Neutrophil (primary cell): Measurements from ENCODE around the gene CAMK2G.

ENCODE experiments used
- H3K27ac ChIP-seq: fragments of 200-600 bp; sonication (generic); 2 replicates; pipeline ENCODE4 v1.5.1; 2016; ENCODE audit warnings: mild to moderate bottlenecking, moderate library complexity
- H3K27me3 ChIP-seq: fragments of 200-600 bp; sonication (generic); 2 replicates; pipeline ENCODE4 v1.6.0; 2016; ENCODE audit warnings: mild to moderate bottlenecking
- H3K36me3 ChIP-seq: fragments of 200-600 bp; sonication (generic); 2 replicates; pipeline ENCODE4 v1.5.1; 2017
- H3K4me1 ChIP-seq, 2 experiments: fragments of 200-600 bp in 1 of 2; sonication (generic) in 1 of 2; 1 replicate in 1 of 2; 2 replicates in 1 of 2; pipeline versions ENCODE4 v1.5.1 to v1.6.1; 2013 to 2016; ENCODE audit warnings: low read depth in 1 of 2, low read length in 1 of 2, mild to moderate bottlenecking in 1 of 2, moderate library complexity in 1 of 2; ENCODE audit not compliant: control insufficient read depth in 1 of 2, insufficient read depth in 1 of 2
- H3K4me3 ChIP-seq, 2 experiments: fragments of 200-600 bp in 1 of 2; sonication (generic) in 1 of 2; 1 replicate in 1 of 2; 2 replicates in 1 of 2; pipeline ENCODE4 v1.5.1; 2013 to 2016; ENCODE audit warnings: low read depth in 1 of 2, low read length in 1 of 2, mild to moderate bottlenecking in 1 of 2, moderate library complexity in 1 of 2
- H3K9me3 ChIP-seq: fragments of 200-600 bp; sonication (generic); 2 replicates; pipeline ENCODE4 v1.5.1; 2016
- TF ChIP-seq, protein P1 (sequence below): fragments of 200-600 bp; sonication (generic); IDR thresholded peaks from 2 replicates; pipeline ENCODE4 v1.5.1; 2016; ENCODE audit warnings: antibody characterized with exemption

The CAMK2G gene

DNA sequence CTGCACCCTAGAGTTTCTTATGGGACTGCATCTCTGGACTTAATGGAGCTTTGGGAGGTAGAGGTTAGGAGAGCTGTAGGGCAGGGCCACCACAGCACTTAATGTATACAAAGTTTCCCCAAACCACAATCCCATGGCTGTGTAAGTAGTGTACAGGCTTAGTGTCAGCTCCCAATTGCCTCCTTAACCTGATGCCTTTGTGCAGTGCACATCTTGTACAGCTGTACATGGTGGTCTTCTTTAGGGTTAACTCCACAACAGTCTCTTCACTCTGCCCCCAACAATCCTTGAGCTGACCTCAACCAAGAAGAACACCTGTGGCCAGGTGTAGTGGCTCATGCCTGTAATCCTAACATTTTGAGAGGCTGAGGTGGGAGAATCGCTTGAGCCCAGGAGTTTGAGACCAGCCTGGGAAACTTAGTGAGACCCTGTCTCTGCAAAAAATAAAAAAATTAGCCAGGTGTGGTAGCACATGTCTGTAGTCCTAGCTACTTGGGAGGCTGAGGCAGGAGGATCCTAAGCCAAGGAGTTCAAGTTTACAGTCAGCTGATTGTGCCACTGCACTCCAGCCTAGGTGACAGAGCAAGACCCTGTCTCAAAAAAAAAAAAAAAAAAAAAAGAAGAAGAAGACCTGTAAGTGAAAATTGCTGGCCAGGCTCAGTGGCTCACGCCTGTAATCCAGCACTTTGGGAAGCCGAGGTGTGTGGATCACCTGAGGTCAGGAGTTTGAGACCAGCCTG is 43.4 kb upstream of the CAMK2G start:
- H3K27me3 ChIP-seq: no peaks in the 10 kb centered on the region
- TF ChIP-seq, protein P1, sequence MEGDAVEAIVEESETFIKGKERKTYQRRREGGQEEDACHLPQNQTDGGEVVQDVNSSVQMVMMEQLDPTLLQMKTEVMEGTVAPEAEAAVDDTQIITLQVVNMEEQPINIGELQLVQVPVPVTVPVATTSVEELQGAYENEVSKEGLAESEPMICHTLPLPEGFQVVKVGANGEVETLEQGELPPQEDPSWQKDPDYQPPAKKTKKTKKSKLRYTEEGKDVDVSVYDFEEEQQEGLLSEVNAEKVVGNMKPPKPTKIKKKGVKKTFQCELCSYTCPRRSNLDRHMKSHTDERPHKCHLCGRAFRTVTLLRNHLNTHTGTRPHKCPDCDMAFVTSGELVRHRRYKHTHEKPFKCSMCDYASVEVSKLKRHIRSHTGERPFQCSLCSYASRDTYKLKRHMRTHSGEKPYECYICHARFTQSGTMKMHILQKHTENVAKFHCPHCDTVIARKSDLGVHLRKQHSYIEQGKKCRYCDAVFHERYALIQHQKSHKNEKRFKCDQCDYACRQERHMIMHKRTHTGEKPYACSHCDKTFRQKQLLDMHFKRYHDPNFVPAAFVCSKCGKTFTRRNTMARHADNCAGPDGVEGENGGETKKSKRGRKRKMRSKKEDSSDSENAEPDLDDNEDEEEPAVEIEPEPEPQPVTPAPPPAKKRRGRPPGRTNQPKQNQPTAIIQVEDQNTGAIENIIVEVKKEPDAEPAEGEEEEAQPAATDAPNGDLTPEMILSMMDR: no peak
- H3K9me3 ChIP-seq: no peaks in the 10 kb centered on the region
- peaks cover 73 to 79% of the 10 kb centered on the region in 2 experiments for H3K4me1 ChIP-seq
- H3K4me3 ChIP-seq: no peak overlapping the region
- H3K36me3 ChIP-seq: peaks cover 28% of the 10 kb centered on the region
- peak overlapping the region; percentile 94 for H3K27ac ChIP-seq

DNA sequence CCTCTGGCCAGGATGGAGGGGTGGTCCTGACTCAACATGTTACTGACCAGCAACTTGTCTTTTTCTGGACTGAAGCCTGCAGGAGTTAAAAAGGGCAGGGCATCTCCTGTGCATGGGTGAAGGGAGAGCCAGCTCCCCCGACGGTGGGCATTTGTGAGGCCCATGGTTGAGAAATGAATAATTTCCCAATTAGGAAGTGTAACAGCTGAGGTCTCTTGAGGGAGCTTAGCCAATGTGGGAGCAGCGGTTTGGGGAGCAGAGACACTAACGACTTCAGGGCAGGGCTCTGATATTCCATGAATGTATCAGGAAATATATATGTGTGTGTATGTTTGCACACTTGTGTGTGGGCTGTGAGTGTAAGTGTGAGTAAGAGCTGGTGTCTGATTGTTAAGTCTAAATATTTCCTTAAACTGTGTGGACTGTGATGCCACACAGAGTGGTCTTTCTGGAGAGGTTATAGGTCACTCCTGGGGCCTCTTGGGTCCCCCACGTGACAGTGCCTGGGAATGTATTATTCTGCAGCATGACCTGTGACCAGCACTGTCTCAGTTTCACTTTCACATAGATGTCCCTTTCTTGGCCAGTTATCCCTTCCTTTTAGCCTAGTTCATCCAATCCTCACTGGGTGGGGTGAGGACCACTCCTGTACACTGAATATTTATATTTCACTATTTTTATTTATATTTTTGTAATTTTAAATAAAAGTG is 42.6 kb upstream of the CAMK2G start:
- peak overlapping the region; percentile 94 for H3K27ac ChIP-seq
- H3K27me3 ChIP-seq: no peaks in the 10 kb centered on the region
- peaks cover 80 to 83% of the 10 kb centered on the region in 2 experiments for H3K4me1 ChIP-seq
- TF ChIP-seq, protein P1: no peak
- peaks cover 28% of the 10 kb centered on the region for H3K36me3 ChIP-seq
- peak overlapping the region; percentile 29 to 42 for H3K4me3 ChIP-seq
- no peaks in the 10 kb centered on the region for H3K9me3 ChIP-seq

DNA sequence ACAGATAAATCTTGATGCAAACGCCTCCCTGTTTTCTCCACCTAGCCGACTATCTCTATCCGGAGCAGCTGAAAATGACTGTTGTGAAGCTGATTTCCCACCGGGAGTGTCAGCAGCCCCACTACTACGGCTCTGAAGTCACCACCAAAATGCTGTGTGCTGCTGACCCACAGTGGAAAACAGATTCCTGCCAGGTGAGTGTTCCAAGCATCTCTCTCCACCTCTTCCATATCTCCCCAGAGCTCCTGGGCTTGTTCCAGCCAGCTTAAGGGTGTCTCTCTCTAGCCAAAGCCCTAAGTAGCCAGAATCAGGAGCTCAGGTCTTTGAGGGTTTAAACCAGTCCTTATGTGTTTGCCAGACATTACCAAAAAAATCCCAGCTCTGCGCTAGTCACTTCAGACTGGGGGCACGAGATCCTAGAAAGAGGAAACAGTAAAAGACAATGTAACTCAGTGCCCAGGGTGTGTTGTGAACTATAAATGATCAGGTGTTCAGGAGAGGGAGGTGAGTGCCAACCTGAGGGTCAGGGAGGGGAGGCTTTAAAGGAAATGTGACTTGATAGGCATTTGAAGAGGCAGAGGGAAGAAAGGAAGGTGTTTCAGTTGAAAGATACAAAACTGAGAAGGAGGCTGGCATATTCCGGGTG is 41.0 kb upstream of the CAMK2G start:
- Histone ChIP-seq H3K4me1 (peaks cover 84 to 86% of the 10 kb centered on the region in 2 experiments), H3K4me3 (no peak overlapping the region), H3K36me3 (peaks cover 28% of the 10 kb centered on the region), H3K9me3 (no peaks in the 10 kb centered on the region), H3K27me3 (no peaks in the 10 kb centered on the region), H3K27ac (peak overlapping the region; percentile 94)
- TF ChIP-seq, protein P1: no peak

DNA sequence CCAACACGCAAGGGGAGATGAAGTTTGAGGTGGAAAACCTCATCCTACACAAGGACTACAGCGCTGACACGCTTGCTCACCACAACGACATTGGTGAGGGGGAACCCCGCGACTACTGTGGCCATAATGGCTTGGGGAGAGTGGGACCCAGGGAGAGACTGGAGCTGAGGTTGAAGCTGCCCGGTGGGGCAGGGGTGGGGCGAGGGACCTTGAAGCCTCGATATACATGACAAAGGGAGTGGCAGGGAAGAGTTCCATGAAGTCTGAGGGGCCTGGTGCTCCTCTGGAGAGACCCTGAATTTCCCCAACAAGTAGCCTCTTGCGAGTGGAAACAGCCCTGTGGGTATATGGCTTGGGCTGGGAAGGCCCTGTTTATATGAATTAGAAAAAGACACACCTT is 39.7 kb upstream of the CAMK2G start:
- Histone ChIP-seq H3K9me3 (no peaks in the 10 kb centered on the region), H3K27me3 (no peaks in the 10 kb centered on the region), H3K4me1 (peaks cover 86 to 88% of the 10 kb centered on the region in 2 experiments), H3K4me3 (no peak overlapping the region), H3K27ac (peak overlapping the region; percentile 94), H3K36me3 (peaks cover 28% of the 10 kb centered on the region)
- TF ChIP-seq, protein P1: no peak

DNA sequence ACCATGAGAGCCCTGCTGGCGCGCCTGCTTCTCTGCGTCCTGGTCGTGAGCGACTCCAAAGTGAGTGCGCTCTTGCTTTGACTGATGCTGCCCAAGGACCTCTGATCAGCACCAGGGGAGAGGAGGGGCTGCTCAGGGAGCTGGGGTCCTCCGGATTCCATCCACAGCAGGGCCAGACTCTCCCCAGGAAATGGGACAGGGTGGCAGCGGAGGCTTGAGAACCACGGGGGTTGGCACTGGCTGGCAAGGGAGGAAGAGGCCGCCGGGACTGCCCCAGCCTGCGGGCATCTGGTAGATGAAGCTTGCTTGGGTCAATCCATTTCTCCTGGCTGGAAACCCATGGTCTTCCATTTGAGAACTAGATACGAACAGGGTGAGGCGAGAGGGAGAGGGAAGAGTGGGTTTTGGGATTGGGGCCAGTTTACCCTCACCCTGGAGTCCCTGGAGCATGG is 37.2 kb upstream of the CAMK2G start:
- H3K27ac ChIP-seq: peak overlapping the region; percentile 94
- H3K4me1 ChIP-seq: peaks cover 89 to 93% of the 10 kb centered on the region in 2 experiments
- peaks cover 27% of the 10 kb centered on the region for H3K36me3 ChIP-seq
- no peaks in the 10 kb centered on the region for H3K27me3 ChIP-seq
- peak overlapping the region; percentile 59 to 72 for H3K4me3 ChIP-seq
- no peaks in the 10 kb centered on the region for H3K9me3 ChIP-seq
- TF ChIP-seq, protein P1: no peak
